ENCODE results near the gene LILRB5. TPM values are rescaled to one million over a fixed set of nuclear protein-coding genes. Genes with fewer than 3 reads are reported as not detected.
A peak's percentile ranks its signal among the peaks of the same experiment; 100 is the strongest.

Gene LILRB5
- total RNA-seq, 2 donors from 2014 or later: 2.6 to 12.0 TPM

GRCh38 chr19:54262066-54262465 is 5.0 kb upstream of the LILRB5 start:
- Histone ChIP-seq H3K36me3 (no peaks in the 10 kb centered on the region), H3K27ac (no peak overlapping the region), H3K9me3 (no peaks in the 10 kb centered on the region), H3K4me1 (no peaks in the 10 kb centered on the region), H3K27me3 (no peaks in the 10 kb centered on the region), H3K4me3 (no peak overlapping the region)
- no peak for TF ChIP-seq CTCF (IDR thresholded peaks at IDR 0.05)
- peak; percentile 11 for DNase-seq (ENCODE audit: low spot score)

- Histone ChIP-seq H3K27me3 (no peaks in the 10 kb centered on the region), H3K36me3 (no peaks in the 10 kb centered on the region), H3K27ac (no peak overlapping the region), H3K9me3 (no peaks in the 10 kb centered on the region), H3K4me3 (peak overlapping the region; percentile 6 to 26), H3K4me1 (no peaks in the 10 kb centered on the region)
- peak; percentile 51 for DNase-seq (ENCODE audit: low spot score)
- TF ChIP-seq CTCF (IDR thresholded peaks at IDR 0.05): no peak
These were observed 590 bp downstream of the LILRB5 start for GRCh38 chr19:54256250-54257115.

- Histone ChIP-seq H3K36me3 (no peaks in the 10 kb centered on the region), H3K9me3 (no peaks in the 10 kb centered on the region), H3K4me1 (no peaks in the 10 kb centered on the region), H3K27me3 (no peaks in the 10 kb centered on the region), H3K27ac (no peak overlapping the region), H3K4me3 (no peak overlapping the region)
- peak; percentile 57 for DNase-seq (ENCODE audit: low spot score)
- no peak for TF ChIP-seq CTCF (IDR thresholded peaks at IDR 0.05)
These were observed 1.8 kb downstream of the LILRB5 start for GRCh38 chr19:54255105-54255775.

GRCh38 chr19:54254195-54254906 is 2.7 kb downstream of the LILRB5 start:
- H3K27ac ChIP-seq: no peak overlapping the region
- H3K27me3 ChIP-seq: no peaks in the 10 kb centered on the region
- no peak for TF ChIP-seq CTCF (IDR thresholded peaks at IDR 0.05)
- no peaks in the 10 kb centered on the region for H3K4me1 ChIP-seq
- peak; percentile 47 for DNase-seq (ENCODE audit: low spot score)
- no peaks in the 10 kb centered on the region for H3K36me3 ChIP-seq
- H3K4me3 ChIP-seq: no peak overlapping the region
- H3K9me3 ChIP-seq: no peaks in the 10 kb centered on the region

- no peak for TF ChIP-seq CTCF (IDR thresholded peaks at IDR 0.05)
- Histone ChIP-seq H3K27ac (no peak overlapping the region), H3K36me3 (no peaks in the 10 kb centered on the region), H3K4me1 (no peaks in the 10 kb centered on the region), H3K4me3 (no peak overlapping the region), H3K27me3 (no peaks in the 10 kb centered on the region), H3K9me3 (no peaks in the 10 kb centered on the region)
- peak; percentile 34 for DNase-seq (ENCODE audit: low spot score)
These were observed 3.5 kb downstream of the LILRB5 start for GRCh38 chr19:54253331-54254194.
